Measurements from ENCODE around the gene TTLL10.
A peak's percentile ranks its signal among the peaks of the same experiment; 100 is the strongest.

- TF ChIP-seq CTCF (IDR thresholded peaks at IDR 0.05) (peak in 1 of 7 experiments; percentile 44), EP300 (IDR thresholded peaks at IDR 0.05) (no peak), POLR2A (IDR thresholded peaks at IDR 0.05) (no peak), POLR2AphosphoS5 (IDR thresholded peaks at IDR 0.05) (no peak)
These were observed 57.1 kb downstream of the TTLL10 start for GRCh38 chr1:1230656-1231399.

Data from stomach (tissue), 4 donors.